GM21515 (cell line): ENCODE results near the gene CISTR.
"Not testable (repeated sequence)": the region's sequence is repeated elsewhere in the genome, so short reads cannot be mapped to it uniquely, and the experiment has no call there.

Experiments
- ATAC-seq: cut with Tn5 transposase; IDR thresholded peaks from one replicate; pipeline ENCODE4 v1.9.1; 2021; ENCODE audit not compliant: unreplicated experiment

The CISTR gene

DNA sequence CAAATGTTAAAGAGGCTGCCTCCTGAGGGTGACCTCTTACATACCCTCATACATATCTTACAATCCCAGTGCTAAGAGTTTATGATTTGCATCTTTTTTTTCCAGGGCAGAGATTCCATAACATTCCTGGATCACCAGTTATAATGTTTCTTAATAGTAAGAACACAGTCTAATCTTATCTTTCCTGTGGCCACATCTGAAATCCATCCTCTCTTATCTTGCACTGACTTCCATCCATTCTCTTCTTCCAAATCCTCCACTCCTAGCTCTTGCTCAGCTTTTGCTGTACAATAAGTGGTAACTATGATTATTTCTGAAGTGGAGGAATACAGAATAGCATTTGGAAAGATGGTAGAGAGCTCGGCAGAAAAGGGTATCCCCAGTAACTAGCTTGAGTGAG is 30.8 kb downstream of the CISTR start:
- ATAC-seq = no peak

DNA sequence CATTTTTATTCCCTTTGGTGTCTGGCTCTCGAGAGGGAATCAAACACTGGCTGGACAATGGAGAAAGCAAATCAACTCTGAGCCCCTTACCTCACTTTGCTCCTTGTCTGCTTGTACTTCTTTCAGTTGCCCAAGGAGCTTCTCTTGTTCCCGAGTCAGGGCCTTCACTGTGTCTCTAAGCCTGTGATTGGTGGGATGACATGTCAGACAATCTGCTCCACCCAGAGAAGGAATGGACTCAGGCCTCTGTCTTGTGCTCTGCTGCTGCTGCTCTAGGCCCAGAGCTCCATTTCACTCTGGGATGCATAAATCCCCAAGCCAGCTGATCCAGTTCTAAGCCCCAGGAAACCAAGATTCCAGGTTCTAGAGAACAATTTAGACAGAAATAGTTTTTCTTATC is 32.1 kb downstream of the CISTR start:
- ATAC-seq = no peak

DNA sequence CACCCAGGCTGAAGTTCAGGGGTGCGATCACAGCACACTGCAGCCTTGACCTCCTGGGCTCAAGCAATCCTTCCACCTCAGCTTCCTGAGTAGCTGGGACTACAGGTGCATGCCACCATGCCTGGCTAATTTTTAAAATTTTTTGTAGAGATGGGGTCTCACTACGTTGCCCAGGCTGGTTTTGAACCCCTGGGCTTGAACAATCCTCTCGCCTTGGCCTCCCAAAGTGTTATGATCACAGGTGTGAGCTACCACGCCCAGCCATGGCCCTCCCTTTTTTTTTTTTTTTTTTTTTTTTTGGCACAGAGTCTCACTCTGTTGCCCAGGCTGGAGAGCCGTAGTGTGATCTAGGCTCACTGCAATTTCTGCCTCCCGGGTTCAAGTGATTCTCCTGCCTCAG is 33.2 kb downstream of the CISTR start:
- not testable (repeated sequence) for ATAC-seq

DNA sequence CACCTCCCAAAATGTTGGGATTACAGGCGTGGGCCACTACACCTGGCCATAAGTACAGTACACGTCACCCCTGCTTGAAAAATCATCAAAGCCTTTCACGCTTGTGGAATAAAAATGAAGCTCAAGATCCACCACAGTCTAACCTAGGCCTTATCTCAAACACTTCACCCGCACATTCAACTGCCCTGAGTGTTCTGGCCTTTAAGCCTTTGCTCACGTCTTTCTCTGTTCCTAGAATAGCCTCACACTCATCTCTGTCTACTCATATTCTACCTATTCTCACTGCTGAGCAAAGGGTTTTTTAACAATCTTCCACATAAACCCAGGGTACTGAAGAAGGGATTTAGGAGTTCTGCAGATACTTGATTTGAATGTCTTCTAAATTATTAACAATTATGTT is 34.5 kb downstream of the CISTR start:
- no peak for ATAC-seq

DNA sequence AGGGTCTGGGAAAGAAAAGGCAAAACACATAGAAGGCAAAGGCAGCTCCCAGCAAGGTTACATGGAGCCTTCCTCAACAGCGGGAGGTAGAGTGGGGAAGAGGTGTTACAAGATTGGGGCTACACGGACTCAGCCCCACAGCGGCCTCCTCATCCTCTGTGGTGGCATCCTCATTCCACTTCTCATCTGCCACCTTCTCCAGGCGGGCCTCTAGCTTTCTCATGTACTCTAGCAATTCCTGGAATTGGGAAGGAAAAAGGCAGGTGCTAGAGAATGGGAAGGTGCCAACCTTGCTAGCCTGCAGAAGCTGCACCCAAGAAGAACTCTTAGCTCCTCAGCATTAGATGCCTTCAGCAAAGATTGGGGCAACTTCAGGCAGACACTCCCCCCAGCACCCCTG is 37.8 kb downstream of the CISTR start:
- ATAC-seq = no peak

DNA sequence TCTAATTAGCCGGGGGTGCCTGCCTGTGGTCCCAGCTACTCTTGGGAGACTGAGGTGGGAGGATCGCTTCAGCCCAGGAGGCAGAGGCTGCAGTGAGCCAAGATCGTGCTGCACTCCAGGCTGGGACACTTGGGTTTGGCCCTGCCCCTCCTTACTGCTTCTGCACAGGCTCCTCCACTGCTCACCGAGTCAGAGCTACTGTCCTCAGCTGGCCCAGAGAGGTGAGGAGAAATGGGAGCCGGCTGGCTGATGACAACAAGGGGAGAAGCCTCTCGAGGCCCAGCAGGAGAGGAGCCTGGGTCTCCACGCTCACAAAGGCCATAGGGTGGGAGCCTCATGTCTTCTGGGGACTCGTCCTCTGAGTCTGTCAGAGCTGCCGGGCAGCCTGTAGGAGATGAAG is 38.3 kb downstream of the CISTR start:
- ATAC-seq = no peak

DNA sequence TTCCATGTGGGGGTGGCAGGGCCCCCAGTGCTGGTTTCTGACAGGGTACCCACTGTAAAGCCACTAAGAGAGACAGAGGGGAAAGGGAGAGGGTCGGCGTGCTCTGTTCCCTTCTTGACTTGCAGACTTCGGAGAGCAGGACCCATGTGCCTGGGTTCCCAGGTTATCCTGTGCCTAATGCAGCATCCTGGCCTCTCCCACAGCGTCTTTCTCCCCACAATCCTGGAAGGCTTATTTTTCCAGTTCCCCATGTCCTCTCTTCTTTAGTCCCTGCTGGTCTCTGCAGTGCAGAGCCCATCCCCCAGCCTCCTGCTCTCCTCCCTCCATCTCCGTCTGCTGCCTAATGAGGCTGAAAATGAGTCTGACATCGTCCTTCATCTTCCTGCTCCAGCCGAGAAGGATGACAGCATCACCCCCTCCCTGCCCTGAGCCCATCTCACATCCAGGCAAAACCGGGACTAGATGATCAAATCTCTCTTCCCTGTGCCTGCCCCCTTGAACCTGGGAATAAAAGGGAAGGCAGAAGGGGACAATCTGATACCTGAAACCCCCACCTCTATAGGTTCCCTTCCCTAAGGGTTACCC is 39.6 kb downstream of the CISTR start:
- ATAC-seq = no peak

DNA sequence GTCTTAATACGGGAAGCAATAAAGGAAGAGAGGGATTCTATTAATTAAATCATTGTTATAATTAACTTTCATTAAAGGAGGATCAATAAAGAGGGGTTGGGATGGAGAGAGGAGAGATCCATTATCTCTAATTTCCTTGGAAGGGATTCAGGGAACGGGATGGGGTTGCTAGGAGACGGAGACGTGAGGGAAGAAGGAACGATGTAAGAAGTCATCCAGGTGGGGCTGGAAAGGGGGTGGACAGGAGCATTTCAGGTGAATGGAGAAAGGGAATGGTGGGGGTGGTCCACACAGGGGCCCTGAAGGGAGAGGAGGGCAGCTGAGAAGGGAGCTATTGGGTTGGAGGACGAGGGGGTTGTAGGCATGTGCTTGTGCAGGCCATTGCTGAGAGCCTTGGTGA is 41.7 kb downstream of the CISTR start:
- no peak for ATAC-seq

DNA sequence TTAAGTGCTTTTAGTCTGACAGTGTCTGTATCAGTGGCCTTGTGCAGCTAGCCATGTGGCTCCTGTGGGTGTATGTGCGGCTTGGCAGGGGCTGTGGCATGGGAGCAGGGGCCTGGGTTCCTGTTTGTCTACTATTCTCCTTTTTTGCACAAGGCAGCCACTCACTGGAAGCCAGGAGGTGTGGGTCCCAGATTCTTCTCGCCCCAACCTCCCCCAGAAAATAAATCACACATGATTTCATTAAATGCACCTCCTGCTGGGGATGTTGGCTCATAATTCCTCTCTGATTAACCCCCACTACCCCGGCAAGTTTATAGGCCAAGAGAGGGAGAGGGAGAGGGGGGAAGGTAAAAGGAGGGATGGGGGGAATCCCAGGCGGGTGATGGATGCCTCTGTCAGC is 42.1 kb downstream of the CISTR start:
- no peak for ATAC-seq

DNA sequence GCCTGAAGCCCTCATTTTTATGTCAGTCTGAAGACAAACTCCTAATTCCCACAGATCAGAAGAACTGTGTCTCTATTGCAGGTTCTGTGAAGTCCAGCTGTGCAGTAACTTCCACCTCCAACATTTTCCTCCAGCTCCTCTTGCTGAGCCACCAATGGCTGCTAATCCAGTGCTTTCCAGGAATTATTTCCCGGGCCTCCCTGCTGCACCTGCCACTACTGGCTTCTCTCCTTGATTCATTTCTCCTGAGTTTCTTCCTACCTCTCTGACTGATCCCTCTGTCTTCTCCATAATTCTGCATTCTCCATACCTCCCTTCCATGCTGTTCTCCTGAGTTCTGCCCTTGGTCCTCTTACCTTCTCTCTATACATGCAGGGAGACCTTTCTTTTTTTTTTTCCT is 45.7 kb downstream of the CISTR start:
- ATAC-seq = no peak

DNA sequence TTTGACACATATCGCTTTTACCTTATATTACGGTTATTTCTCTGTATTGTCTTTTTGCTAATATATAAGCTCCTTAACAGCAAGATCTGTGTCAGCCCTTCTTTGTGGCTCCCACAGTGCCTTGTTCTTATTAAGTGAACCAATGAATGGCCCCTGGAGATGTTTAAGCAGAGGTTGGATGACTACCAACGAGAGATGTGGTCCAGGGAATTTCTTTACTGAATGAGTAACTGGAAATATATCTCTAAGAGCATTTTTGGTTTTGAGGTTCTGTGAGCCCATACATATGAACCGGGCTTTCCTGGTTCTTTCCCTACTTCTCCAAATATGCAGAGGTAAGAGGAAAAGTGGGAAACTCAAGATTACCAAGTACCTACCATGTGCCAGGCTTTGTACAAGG is 48.0 kb downstream of the CISTR start:
- no peak for ATAC-seq

DNA sequence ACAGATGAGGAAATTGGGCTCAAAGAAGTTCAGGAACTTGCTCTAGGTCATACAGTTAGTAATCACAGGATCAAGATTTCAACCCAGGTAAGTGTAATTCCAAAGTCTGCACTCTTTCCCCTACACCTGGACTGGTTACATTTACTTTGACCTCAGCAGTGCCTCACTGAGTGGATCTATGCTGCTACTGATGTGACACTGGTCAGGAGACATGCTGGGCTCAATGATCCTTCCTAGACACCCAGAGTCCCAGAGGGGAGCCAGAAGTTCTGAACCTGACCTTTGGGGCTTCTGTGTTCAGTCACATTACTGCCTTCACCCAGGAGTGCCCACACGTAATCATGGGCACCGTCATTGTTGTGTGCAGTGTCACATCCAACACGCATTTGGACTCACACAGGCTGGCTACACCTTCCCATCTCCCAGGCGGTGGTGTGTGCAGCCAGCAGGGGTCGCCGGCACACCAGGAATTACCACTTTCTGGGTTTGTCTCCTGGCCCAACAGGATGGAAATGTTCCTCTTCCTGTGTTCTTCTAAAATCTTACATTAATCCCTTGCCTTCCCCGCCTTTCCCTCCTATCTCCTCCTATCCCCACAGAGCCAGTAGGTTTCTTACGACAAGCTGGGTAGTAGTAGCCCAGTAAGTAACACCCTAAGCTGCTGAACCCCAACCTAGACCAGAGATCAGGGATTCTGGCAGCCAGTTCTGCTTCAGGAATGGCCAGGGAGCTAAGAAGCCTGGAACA is 50.1 kb downstream of the CISTR start:
- ATAC-seq = peak; percentile 56

DNA sequence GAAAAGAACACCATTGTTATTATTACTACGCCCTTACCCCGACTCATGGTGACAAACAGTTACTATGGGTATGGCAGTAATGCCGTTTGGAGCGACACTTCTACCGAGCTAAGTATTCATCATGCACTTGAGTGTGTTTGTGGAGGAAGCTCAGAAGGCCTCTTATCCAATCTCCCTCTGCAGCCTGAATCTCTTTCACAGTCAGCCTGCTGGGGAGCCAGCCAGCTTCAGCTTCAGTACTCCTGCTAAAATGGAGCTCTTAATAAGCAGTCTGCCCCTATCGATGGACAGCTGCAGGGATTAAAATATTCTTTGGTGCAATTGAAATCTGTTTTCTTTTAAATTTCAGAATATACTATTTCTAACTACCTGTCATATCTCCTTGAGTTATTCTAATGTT is 51.2 kb downstream of the CISTR start:
- no peak for ATAC-seq

DNA sequence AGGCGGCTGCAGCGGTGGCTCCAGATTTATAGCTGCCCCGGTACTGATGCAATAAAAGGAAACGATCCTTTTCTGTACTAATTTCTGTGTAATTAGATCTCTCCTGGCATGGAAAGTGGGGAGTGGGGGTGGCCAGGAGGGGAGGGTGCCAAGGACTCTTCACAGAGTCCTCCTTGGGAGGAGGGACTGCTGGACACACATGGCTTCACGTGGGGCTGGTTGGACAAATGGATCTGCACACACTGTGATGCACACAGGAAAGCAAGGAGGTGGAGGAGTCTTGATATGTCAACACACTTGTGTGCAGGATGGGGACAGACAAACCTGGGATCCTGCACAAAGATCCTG is 52.1 kb downstream of the CISTR start:
- ATAC-seq = no peak

DNA sequence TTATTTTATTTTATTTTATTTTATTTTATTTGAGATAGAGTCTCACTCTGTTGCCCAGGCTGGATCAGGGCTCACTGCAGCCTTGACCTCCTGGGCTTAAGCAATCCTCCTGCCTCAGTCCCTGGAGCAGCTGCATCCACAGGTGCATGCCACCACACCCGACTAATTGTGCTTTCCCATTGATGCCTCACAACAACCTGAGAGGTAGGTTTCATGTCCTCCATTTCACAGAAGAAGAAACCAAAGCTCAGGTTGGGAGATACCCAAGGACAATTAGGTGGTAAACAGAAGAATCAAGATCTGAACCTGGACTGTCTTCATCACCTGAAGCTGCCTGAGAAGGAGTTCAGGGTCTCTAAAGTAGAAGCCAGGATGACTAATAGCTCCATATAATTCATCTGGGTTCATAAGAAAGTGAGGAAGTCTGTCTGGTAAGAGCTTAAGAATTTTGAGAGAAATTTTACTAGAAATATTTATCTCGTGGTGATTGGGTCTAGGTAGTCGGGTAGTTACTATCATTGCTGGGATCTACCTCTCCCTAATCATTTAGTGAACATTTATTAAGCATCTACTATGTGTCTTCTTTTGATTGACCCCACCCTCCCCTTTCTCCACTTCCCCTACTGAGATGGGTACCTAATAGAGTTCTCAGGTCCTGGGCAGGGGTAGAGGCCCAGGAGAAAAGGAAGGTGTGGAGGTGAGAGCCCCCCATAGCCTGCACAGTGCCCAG is 52.7 kb downstream of the CISTR start:
- ATAC-seq = no peak

DNA sequence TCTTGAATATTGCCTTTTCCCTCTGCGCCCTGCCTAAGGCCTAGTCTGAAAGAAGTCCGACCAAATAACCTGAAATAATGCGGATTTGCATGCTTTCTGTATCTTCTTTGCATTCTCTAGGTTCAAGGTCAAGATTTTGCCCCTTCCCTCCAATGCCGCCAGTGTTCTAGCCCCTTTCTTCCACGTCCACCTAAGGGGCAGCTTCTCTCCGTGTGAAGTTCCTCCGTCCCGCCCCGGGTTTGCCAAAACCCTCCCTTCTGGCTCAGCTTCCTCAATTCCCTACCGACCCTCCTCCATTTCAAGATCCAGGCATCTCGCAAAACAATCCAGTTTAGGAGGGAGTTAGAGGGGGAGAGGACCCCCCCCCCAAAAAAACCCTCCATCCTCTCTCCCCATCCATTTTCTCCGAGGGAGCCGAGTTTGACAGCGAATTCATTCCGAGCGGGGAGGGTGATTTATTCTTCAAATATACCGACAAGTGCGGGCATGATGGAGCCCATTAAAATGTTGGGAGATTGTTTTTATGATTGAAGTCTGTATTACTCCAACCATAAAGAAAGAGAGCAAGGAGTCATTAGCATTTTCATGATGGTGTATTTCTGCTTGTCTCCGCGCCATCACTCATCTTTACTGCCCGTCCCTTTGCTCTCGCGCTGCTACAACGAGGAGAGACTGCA is 55.0 kb downstream of the CISTR start:
- ATAC-seq = no peak
